Heart left ventricle (tissue), 16 donors: Measurements from ENCODE around the gene SNRPA. TPM values are rescaled to one million over a fixed set of nuclear protein-coding genes. Genes with fewer than 3 reads are reported as not detected.

Experiments used
- ATAC-seq, 4 donors: fragments of 200-7000 bp; cut with Tn5 transposase; one replicate each; pipeline ENCODE4 v1.9.1; 2020 to 2022; ENCODE audit warnings: moderate library complexity in 4 of 4, mild to moderate bottlenecking in 3 of 4, moderate number of reproducible peaks in 1 of 4
- DNase-seq, 5 donors: peaks; one replicate each; pipeline ENCODE4 v3.0.0-alpha.2; 2020
- H3K27ac ChIP-seq, 12 donors: fragments of 200-600 bp; sonication (generic) in 4 of 12; one replicate each; pipeline versions ENCODE4 v1.5.0 to v1.8.0; 2016 to 2022; ENCODE audit warnings: mild to moderate bottlenecking in 2 of 12
- H3K27me3 ChIP-seq, 9 donors: fragments of 200-600 bp; sonication (generic) in 2 of 9; one replicate each; pipeline versions ENCODE4 v1.5.1 to v1.8.0; 2016 to 2022; ENCODE audit warnings: mild to moderate bottlenecking in 3 of 9
- H3K36me3 ChIP-seq, 9 donors: fragments of 200-600 bp; sonication (generic) in 2 of 9; one replicate each; pipeline versions ENCODE4 v1.5.0 to v1.8.0; 2018 to 2022; ENCODE audit warnings: mild to moderate bottlenecking in 2 of 9
- H3K4me1 ChIP-seq, 12 donors: fragments of 200-600 bp; sonication (generic) in 4 of 12; one replicate each; pipeline versions ENCODE4 v1.5.0 to v1.8.0; 2016 to 2022; ENCODE audit warnings: mild to moderate bottlenecking in 3 of 12
- H3K4me3 ChIP-seq, 12 donors: fragments of 200-600 bp; sonication (generic) in 4 of 12; one replicate each; pipeline versions ENCODE4 v1.5.0 to v1.8.0; 2017 to 2022; ENCODE audit warnings: mild to moderate bottlenecking in 9 of 12, moderate library complexity in 4 of 12
- H3K9me3 ChIP-seq, 12 donors: fragments of 200-600 bp; sonication (generic) in 4 of 12; one replicate each; pipeline versions ENCODE4 v1.5.0 to v1.8.0; 2016 to 2022; ENCODE audit warnings: mild to moderate bottlenecking in 1 of 12
- POLR2A ChIP-seq, 2 donors: fragments of 450-650 bp; IDR thresholded peaks; one replicate each; pipeline ENCODE4 v1.6.1; 2017; ENCODE audit warnings: antibody characterized with exemption in 2 of 2, mild to moderate bottlenecking in 2 of 2, moderate library complexity in 2 of 2
- WGBS, 4 donors: extraction: QIAGEN DNeasy Blood & Tissue Kit in 2 of 4; methylation state at CpG; one replicate each; pipeline versions ENCODE4 v1.1.5 to v1.1.7; 2013 to 2018; 5-methylcytosine and 5-hydroxymethylcytosine counted together
- intact Hi-C, 10 donors: fragments of 100-400 bp; cut with DNase I; formaldehyde crosslinking; loops; one replicate each; pipeline versions ENCODE4 v1.11.1 to v1.14.2; 2022
- polyA plus RNA-seq, 2 donors: library from polyadenylated mRNA; stranded (reverse); fragments of 200-250 nt; gene quantifications; one replicate each; pipeline ENCODE4 v1.2.3, GENCODE V29; 2013
- total RNA-seq, 9 donors: library from RNA; depleted of rRNA in 2 of 9; stranded (reverse); fragments of >200 nt in 2 of 9; fragmentation: NEBNext Ultra II Directional in 3 of 9; extraction: Animal tissue kit (Norgen Biotek cat#: 25700) in 3 of 9; gene quantifications; one replicate each; pipeline versions ENCODE4 v1.1.0 to v1.2.4, GENCODE V29; 2016 to 2023
- TF ChIP-seq, protein P1 (sequence below), 12 donors: fragments of 200-600 bp; sonication (generic) in 4 of 12; IDR thresholded peaks; one replicate each; pipeline versions ENCODE4 v1.5.0 to v1.8.0; 2018 to 2022; ENCODE audit warnings: antibody characterized with exemption in 12 of 12, mild to moderate bottlenecking in 5 of 12
- donor health status: ischemic (EF 13 %, LVEDD 7.1; RV severe dilation, severe dysfunction).
- donor health status: healthy with polysubstance abuse.
- donor health status: DM: no; HTN: yes; CAD: no.
- donor health status: DM: no; HTN: no; CAD: no.
- donor health status: ischemic (EF 25% LVEDD 6.9; RV normal size, moderate dysfunction).
- donor health status: ischemic (EF 25% LVEDD 5.7; RV mildly dilated, moderate dysfunction).
- donor health status: healthy.
- donor health status: DM: yes; HTN: yes; CAD: no.
- donor health status: ischemic (EF 35%, LVEDD 5.7; RV mildly dilated, moderate dysfunction).
- donor health status: nonischemic (EF 11% LVEDD 7.7; RV severe dilation, severe dysfunction).
- donor health status: DM: yes; HTN: yes; CAD: no.
- donor health status: PGD.
- donor health status: ischemic (EF 29% LVEDD 5.4; RV normal size, mild dysfunction).
- donor health status: nonischemic (EF 23%, LVEDD 6.1; RV moderate dilation, normal function).

SNRPA gene
- total and polyA plus RNA-seq, 11 donors, result 22.5 to 50.2 (median 31.6) TPM

DNA sequence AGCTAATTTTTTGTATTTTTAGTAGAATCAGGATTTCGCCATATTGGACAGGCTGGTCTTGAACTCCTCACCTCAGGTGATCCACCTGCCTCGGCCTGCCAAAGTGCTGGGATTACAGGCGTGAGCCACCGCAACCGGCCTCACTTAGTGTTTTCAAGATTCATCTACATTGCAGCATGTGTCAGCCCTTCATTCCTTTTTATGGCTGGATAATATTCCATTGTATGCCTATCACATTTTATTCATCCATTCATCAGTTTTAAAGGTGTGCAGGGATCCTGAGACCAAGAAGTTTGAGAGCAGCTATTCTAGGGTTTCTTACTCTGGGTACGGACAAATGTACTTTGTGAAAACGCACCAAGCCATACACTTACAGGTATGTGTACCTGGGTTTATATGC, 43.4 kb upstream of the SNRPA start:
- no peak overlapping the region for H3K4me3 ChIP-seq
- H3K27ac ChIP-seq, result peak overlapping the region in 4 of 12 donors; percentile 63 to 88 (median 76)
- no peak for ATAC-seq
- intact Hi-C loops, result no loop called here
- no peaks in the 10 kb centered on the region for H3K9me3 ChIP-seq
- 93 to 98% (median 96%) methylated on average over 7 of the region's 7 CpGs for WGBS, 4 donors
- no peaks in the 10 kb centered on the region for H3K27me3 ChIP-seq
- TF ChIP-seq, protein P1, sequence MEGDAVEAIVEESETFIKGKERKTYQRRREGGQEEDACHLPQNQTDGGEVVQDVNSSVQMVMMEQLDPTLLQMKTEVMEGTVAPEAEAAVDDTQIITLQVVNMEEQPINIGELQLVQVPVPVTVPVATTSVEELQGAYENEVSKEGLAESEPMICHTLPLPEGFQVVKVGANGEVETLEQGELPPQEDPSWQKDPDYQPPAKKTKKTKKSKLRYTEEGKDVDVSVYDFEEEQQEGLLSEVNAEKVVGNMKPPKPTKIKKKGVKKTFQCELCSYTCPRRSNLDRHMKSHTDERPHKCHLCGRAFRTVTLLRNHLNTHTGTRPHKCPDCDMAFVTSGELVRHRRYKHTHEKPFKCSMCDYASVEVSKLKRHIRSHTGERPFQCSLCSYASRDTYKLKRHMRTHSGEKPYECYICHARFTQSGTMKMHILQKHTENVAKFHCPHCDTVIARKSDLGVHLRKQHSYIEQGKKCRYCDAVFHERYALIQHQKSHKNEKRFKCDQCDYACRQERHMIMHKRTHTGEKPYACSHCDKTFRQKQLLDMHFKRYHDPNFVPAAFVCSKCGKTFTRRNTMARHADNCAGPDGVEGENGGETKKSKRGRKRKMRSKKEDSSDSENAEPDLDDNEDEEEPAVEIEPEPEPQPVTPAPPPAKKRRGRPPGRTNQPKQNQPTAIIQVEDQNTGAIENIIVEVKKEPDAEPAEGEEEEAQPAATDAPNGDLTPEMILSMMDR (IDR thresholded peaks at IDR 0.05), result no peak
- no peak for TF ChIP-seq POLR2A (IDR thresholded peaks at IDR 0.05)
- H3K36me3 ChIP-seq, result peaks cover 0 to 92% (median 73%) of the 10 kb centered on the region in 9 donors
- no peak for DNase-seq
- peaks cover 0 to 29% (median 9%) of the 10 kb centered on the region in 12 donors for H3K4me1 ChIP-seq

DNA sequence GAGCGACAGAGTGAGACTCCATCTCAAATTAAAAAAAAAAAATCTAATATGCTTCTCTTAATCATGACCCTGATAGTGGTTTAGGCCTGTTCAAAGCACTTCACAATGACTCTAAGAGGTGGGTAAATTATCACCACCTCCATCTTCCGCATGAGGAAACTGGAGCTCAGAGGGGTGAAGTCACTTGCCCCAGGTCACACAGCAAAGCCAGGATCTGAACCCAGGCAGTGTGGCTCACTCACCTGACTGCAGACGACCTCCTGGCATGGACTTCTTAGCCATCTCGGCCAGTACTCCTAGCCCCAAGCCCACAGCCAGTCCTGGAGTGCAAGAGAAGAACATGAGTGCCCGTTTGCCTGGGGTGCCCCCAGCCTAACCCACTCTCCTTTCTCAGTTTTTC, 41.2 kb upstream of the SNRPA start:
- no peak for ATAC-seq
- WGBS, 4 donors, result 86 to 96% (median 92%) methylated on average over 5 of the region's 5 CpGs

DNA sequence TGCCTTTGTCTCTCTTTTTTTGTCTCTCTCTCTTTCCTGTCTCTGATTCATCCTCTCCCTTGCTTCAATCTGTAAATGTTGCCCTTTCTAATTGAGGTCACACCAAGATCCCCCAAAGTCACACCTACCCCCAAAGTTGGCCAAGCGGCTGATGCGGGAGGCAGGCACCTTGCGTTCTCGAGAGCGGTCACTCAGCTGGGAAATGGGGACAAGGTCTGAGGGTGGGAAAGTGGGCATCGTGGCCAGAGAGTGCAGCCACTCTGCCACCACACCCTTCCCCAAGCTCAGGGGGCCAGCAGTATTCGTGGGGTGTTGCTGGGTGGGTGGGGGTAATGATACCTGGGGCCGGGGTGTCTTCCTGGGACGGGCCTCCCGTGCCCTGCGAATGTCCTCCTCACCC, 37.1 kb upstream of the SNRPA start:
- no peaks in the 10 kb centered on the region for H3K27me3 ChIP-seq
- H3K9me3 ChIP-seq, result no peaks in the 10 kb centered on the region
- peak in 1 of 5 donors; percentile 38 for DNase-seq
- H3K4me3 ChIP-seq, result peak overlapping the region in 8 of 12 donors; percentile 69 to 95 (median 81)
- TF ChIP-seq, protein P1 (IDR thresholded peaks at IDR 0.05), result no peak
- 85 to 93% (median 89%) methylated on average over 10 to 11 of the region's 11 CpGs for WGBS, 4 donors
- no peak for ATAC-seq
- peak overlapping the region; percentile 76 to 99 (median 96) for H3K27ac ChIP-seq
- H3K4me1 ChIP-seq, result peaks cover 3 to 49% (median 26%) of the 10 kb centered on the region in 12 donors
- H3K36me3 ChIP-seq, result peaks cover 0 to 42% (median 31%) of the 10 kb centered on the region in 9 donors
- intact Hi-C loops, result loop anchor here in 5 of 10 donors (2.0 to 10.0 kb wide), 4 partner anchors 23 to 85 kb away; partner anchors contain the start of genes NUMBL (in 3 of the 5), ACTMAP (in 2 of the 5), EGLN2 (in 2 of the 5) and SNRPA (in 2 of the 5)

More for the DNA sequence above, 41.2 kb upstream of the SNRPA start:
- DNase-seq, result no peak
- intact Hi-C loops, result loop anchor here in 1 of 10 donors (10.0 kb wide), 1 partner anchor 45 kb away; no protein-coding TSS in a partner anchor
- Histone ChIP-seq H3K4me1 (peaks cover 3 to 42% (median 13%) of the 10 kb centered on the region in 12 donors), H3K36me3 (peaks cover 0 to 76% (median 56%) of the 10 kb centered on the region in 9 donors), H3K4me3 (no peak overlapping the region), H3K27me3 (no peaks in the 10 kb centered on the region), H3K27ac (no peak overlapping the region), H3K9me3 (no peaks in the 10 kb centered on the region)
- TF ChIP-seq POLR2A (IDR thresholded peaks at IDR 0.05), result no peak
- TF ChIP-seq, protein P1 (IDR thresholded peaks at IDR 0.05), result no peak

DNA sequence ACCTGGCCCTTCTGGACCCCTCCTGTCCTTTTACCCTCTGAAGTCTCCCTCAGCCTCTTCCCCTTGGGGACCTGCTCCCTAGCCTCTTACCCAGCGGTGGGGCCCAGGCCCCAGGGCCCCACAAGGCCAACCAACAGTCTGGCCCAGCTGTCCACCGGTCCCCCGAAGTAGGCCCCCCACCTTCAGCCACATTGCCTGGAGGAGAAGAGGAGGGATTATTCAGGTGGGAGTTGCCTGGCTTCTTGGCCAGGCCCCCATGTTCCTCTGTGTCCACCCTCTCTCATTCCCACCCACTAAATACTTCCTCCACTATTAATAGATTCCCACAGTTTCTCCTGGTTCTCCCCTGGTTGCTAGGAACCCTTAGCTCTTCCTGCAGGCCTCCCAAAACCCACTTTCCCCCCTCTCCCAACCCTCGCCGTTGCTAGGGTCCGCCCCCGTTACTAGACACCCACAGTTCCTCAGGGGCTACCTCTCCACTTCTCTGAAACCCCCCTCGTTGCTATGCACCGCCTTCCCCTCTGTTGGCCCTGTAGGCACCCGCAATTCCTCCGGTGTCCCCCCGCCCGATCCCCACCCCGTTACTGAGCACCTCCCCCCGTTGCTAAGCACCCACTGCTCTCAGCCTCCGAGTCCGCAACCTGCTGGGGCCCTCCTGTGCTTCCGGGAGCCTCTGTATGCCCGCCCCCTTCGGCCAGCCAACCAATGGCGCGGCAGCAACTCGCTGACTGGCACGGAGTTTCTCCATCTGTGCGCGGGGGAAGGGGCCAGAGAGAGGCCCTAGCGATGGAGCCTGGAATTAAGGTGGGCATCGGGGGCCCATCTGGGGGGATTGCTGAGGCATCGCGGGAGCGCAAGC, 36.3 kb upstream of the SNRPA start:
- TF ChIP-seq, protein P1 (IDR thresholded peaks at IDR 0.05), result peak in 1 of 12 donors; percentile 3
- peak in 1 of 2 donors; percentile 12 for TF ChIP-seq POLR2A (IDR thresholded peaks at IDR 0.05)
- WGBS, 4 donors, result 3 to 6% (median 4%) methylated on average over 29 to 31 of the region's 31 CpGs
- DNase-seq, result peak; percentile 94 to 96 (median 95)
- H3K36me3 ChIP-seq, result peaks cover 0 to 35% (median 24%) of the 10 kb centered on the region in 9 donors
- intact Hi-C loops, result loop anchor here in 7 of 10 donors (1.0 to 10.0 kb wide), 8 partner anchors 24 to 103 kb away; partner anchors contain the start of genes NUMBL (in 4 of the 7), ACTMAP (in 2 of the 7), EGLN2 (in 2 of the 7) and SNRPA (in 2 of the 7)
- H3K27ac ChIP-seq, result peak overlapping the region; percentile 95 to 99 (median 97)
- peak; percentile 75 to 83 (median 78) for ATAC-seq
- peak overlapping the region; percentile 18 to 98 (median 78) for H3K4me3 ChIP-seq
- H3K27me3 ChIP-seq, result no peaks in the 10 kb centered on the region
- no peaks in the 10 kb centered on the region for H3K9me3 ChIP-seq
- peaks cover 3 to 56% (median 32%) of the 10 kb centered on the region in 12 donors for H3K4me1 ChIP-seq
